GM20431 (cell line): Measurements from ENCODE around the gene WNT4.

ENCODE experiments used
- in situ Hi-C: fragments of 300-500 bp; cut with MseI, MboI; formaldehyde crosslinking; loops from one replicate; pipeline ENCODE4 v1.15.0; 2020; ENCODE audit warnings: low sequenced_read_pairs; ENCODE audit not compliant: unreplicated experiment

The WNT4 gene

DNA sequence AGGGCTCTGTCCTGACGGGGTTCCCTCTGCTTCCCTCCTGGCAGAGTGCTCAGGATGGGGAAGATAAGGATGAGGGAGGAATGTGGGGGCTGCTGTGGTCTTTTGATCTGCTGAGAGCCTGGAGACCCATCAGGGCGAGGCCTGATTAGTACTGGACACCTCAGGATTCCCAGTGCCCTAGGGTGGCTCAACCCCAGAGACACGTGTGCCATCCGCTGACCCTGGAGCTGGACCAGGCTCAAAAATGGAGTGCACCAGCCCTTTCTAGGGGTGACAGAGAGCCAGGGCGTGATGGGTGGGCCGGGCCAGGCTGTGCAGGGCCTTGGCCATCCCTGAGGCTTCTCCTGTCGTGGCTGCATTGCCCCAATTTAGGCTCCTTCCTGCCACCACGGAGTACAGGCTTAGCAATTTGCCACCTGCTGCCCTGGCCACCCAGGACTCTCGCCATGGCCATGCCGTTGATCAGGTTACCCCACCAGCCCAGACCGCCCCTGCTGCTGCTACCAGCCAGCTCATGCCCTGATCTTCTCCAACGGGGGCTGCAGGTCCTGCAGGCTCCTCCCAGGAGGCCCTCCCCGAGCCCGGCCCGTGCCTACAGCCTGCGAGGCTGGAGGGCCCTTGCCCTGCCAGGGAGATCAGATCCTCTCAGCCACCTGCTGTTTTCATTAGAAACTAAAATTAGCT lies 9.5 kb downstream of the WNT4 start:
- in situ Hi-C loops, result loop anchor here (10.0 to 25.0 kb wide), 2 partner anchors 281 to 504 kb away; partner anchors contain the start of genes C1QA and C1QC

DNA sequence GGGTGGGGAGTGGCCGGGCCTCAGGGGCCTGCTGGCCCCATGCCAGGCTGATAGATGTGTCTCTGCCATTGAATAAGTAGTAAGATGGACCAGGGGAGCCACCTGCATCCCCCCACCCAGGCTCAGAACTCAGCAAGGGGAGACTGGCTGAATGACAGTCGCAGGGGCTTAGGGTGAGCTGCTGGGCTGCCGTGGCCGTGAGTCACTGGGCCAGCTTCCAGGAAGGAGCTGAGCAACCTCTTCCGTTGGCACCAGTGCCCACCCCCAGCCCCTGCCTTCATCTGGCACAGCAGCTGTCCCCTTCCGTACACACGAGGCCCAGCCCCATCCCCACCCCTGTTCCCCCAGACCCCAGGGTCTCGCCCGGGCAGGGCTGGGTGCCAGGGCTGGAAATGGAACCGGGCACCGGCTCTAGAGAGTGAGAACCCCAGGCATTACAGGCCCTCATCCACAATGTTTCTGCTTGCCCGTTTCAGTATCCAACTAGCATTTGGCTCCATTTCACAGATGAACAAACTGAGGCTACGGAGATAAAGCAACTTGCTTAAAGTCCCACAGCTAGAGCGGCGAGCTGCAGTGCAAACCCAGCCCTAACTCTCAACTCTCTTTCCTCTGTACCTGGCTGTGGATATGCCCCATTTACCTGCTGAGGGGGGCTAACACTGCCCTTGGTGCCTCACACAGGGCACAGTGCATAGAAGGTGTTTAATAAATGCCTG lies 10.2 kb downstream of the WNT4 start:
- in situ Hi-C loops, result loop anchor here (10.0 to 25.0 kb wide), 2 partner anchors 282 to 505 kb away; partner anchors contain the start of genes C1QA and C1QC

DNA sequence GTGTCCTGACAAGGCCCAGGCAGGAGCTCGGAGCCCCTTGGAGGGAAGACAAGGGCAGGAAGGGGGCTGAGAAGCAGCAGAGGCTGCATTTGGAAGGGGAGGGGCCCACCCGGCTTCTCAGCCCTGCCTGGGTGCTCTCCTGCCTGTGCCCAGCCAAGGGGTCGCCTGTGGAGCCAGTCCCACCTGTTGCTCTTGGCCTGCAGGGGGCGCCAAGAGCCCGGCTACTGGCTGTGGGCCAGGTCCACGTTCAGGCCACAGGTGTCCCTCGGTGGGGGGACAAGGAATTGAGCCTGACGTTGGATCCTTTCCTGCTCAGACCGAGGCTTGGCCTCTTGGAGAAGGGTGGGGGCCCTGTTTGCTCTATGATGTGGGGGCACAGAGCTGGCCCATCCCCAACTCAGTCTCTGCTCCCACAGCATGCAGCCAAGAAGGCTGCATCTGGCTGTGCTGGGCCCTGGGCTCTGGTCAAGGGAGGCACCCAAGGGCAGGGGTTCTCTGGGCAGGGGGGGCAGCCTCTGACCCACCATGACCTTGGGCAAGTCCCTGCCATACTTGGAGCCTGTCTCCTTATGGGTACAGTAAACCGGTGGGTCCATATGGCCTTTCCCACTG lies 10.9 kb downstream of the WNT4 start:
- in situ Hi-C loops, result loop anchor here (10.0 to 25.0 kb wide), 2 partner anchors 283 to 505 kb away; partner anchors contain the start of genes C1QA and C1QC

DNA sequence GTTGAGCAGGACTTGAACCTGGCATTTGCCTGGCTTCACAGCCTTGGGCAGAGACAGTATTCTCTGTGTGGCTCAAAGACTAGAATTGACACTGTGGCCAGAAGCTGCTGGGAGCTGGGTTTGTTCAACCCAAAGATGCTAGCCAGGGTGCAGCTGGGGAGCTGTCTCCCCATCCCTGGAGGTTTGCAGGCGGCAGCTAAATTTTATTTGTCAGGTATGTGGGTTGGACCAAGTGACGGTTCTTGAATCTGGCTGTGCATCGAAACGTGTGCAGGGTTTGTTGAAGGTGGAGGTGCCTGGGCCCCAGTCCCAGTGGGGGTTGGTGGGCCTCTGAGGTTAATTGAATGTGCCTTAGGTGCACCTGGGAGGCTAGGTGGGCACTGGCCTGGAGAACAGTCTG lies 11.8 kb downstream of the WNT4 start:
- in situ Hi-C loops, result loop anchor here (10.0 to 25.0 kb wide), 2 partner anchors 284 to 506 kb away; partner anchors contain the start of genes C1QA and C1QC

DNA sequence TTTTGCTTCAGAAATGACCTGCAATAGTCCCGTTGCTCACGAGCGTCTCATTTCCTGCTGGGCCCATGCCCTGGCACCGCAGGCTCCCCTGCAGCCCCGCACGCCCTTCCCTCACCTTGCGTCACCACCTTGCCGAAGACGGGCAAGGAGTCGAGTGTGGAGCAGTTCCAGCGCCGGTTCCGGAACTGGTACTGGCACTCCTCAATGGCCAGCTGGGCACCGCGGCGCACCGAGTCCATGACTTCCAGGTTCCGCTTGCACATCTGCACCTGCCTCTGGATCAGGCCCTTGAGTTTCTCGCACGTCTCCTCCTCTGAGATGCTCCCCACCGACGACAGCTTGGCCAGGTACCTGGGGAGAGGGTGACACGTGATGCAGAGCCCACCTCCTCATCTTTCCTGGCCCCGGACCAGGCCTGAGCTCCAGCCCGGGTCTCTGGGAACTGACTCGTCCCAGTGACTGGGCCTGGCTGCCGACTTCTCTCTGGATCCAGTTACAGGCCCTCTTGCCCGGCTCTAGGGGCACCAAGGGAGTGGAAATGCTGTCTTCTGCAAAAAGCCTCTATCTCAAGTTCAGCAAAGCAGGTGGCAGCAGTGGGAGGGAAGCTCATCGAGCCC lies 13.3 kb downstream of the WNT4 start:
- in situ Hi-C loops, result loop anchor here (10.0 to 25.0 kb wide), 2 partner anchors 285 to 508 kb away; partner anchors contain the start of genes C1QA and C1QC

DNA sequence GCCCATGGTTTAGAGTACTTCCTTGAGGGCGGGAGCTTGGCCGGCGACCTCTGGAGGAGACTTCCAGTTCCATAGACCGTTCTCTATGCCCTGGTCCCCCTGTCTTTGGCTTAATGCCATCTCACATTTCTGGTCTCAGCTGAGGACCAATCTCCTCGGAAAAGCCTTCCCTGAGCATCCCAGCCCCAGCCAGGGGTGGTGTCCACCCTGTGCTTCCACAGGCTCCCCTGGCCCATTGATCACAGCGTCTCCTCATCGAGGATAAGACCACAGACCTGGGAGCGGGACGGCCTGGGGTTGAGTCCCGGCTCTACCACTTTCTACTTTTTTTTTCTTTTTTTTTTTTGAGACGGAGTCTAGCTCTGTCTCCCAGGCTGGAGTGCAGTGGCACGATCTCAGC lies 14.5 kb downstream of the WNT4 start:
- in situ Hi-C loops, result loop anchor here (25.0 kb wide), 1 partner anchor 509 kb away; the partner anchor contains the start of genes C1QA and C1QC

DNA sequence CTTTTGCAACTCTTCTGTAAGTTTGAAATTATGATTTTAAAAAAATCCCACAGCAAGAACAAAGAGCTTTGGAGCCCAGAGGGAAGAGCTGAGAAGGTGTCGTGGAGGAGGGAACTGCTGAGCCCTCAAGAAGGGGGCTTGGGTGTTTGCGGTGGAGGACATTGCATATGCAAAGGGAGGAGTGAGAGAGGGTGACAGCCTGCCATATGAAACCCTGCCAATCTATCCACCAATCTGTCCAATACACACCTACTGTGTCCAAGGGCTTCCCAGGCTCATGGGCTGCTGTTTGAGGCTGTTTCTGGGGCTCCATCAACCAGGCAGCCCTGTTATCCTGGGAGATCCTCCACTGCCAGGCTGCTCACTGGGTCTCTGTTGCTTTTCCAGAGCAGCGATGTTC lies 15.2 kb downstream of the WNT4 start:
- in situ Hi-C loops, result loop anchor here (25.0 kb wide), 1 partner anchor 510 kb away; the partner anchor contains the start of genes C1QA and C1QC

DNA sequence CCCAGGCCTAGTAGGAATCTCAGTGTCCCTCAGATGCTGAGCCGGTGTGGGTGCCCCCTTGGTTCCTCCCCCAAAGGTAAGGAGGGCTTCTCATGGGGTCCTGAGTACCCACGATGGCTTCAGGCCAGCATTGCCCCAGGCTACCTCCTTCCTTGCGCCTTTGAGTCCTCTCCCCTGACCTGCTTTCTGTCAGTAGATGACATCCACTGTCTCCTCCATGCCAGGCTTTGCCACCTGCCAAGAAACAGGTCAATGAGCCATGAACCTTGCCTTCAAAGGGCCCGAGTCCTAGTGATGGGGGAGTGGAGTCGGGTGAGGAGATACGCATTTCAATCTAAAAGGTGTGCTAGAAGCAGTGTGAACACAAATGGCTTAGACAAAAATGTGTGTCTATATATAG lies 15.6 kb downstream of the WNT4 start:
- in situ Hi-C loops, result loop anchor here (25.0 kb wide), 1 partner anchor 510 kb away; the partner anchor contains the start of genes C1QA and C1QC

DNA sequence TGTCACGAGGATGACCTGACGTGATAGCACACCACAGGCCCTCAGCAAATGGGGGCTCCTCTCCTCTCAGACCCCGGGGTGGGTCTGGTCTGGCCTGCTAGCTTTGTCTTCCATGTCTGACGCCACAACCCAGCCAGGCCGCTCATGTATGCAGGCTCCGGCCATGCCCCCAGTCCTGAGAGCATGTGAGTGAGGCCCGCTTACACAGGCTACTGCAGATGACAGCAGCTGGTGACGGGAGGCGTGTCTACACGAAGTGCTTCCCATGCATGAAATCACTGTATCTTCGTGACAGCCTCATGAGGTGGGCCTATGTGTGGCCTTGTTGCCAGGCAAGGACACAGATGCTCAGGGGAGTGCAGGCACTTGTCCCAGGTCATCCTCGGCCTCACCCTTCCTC lies 16.4 kb downstream of the WNT4 start:
- in situ Hi-C loops, result loop anchor here (25.0 kb wide), 1 partner anchor 511 kb away; the partner anchor contains the start of genes C1QA and C1QC

DNA sequence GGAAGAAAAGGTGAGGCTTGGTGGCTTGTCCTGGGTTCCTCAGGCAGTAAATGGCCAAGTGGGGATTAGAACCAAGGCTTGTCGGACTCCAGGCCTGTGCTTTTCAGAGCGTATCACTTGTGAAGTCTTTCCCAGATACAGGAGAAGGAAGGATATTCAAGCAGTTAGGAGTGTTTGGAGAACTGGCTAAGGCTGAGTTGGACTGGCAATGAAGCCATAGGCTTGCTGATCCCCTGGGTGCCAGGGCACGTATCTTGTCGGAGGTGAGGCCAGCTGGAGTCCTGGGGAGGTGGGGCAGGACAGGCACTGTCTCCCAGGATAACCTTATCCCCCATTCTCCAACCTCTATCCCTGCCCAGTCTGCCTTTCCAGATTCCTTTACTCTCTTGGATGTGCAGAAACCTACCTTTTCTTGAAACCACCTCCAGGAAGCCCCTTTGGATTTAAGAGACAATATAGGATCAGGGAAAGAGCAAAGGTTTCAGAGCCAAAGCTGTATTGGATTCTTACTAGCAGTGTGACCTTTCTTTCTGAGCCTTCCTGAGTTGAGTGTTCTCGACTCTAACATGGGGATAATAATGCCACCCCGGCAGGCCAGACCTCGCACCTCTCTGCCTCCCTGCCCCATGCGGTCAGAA lies 18.2 kb downstream of the WNT4 start:
- in situ Hi-C loops, result loop anchor here (25.0 kb wide), 1 partner anchor 513 kb away; the partner anchor contains the start of genes C1QA and C1QC

DNA sequence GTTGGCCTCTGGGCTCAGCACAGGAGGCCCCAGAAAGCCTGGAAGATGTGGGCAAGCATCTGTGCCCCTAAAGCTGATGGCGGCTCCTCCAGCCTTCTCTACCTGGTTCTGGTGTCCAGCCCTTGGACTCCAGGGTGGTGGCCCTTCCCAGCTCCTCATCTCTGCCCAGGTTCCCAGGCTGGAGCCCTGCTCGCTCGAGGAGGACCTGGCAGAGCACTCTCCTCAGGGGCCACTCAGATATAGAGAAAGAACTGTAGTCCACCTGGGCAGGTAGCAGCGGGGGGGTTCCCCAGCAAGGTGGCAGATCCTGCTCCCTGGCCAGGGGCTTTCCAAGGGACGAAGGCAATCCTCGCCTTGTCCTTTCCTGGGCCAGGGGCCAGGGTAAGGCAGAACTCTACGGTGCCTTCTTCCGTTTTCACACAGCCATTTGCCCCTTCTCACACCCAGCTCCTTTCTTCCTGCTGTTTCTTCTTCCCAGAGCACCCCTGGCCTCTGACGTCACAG lies 18.9 kb downstream of the WNT4 start:
- in situ Hi-C loops, result no loop called here

DNA sequence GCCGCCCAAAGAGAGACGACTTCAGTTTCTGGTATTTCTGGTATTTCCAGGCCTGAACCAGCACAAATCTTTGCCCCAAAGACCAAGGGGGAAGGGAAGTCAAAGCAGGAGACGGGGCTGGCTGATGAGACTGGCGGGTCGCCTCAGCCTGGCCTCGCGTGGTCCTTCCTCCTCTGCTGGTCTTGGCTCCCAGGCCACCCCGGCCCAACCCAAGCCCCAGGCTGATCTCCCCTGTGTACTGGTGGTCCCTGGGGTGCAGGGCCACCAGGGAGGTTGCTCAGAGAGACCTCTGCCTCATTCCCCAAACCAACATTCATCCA lies 19.9 kb downstream of the WNT4 start:
- in situ Hi-C loops, result no loop called here

DNA sequence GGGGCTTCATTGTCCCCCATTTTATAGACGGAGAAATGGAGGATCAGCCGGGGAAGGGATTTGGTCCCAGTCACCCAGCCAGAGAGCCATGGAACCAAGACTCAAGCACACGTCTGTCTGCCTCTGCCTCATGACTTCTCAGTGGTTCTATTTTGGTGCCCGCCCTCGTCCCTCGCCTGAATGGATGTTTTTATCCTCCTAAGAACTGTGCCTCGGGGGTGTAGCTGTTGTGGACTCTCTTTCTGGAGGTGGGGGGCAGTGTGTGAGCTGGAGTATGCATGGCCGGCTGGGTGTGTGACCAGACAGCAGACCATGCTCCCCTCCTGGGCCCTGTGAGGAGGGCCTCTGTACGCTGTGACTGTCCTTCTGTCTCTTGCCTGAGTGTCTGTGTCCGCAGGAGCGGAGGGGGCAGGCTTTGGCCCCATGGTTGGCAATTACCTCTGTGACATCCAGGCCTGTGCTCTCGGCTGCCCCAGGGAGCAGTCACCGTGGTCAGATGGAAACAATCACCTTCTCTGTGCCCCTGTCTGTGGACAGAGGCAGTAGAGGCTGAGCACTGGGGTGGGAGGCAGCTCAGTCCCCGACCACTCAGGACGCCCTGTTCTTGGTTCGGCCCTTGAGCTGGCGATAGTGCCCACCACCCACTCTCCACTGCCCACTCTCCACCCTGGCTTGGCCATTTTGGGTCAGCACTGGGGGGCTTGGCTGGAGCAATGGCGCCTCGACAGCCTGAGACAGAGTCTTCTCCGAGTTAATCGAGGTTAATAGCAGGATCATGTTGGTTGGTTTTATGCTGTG lies 20.4 kb downstream of the WNT4 start:
- in situ Hi-C loops, result no loop called here

DNA sequence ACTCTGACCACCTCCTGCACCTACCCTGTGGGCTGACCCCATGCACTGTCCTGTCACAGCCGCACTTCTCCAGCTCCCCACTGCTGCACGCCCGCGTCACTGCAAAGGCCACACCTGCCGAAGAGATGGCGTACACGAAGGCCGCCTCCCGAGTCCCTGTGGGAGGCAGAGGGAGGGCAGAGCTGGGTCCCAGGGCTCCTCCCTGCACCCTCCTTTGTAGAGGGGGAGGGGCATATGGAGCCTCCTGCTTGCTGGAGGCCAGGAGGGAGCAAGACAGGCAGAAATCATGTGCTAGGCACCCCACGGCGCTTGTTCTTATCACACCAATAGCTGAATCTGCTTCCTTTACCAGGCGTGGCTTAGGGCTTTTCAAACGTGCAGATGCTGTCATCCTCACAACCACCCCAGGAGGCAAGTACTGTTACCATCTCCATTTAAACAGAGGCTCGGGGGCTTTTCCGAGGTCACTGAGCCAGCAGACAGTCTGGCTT lies 21.4 kb downstream of the WNT4 start:
- in situ Hi-C loops, result no loop called here

DNA sequence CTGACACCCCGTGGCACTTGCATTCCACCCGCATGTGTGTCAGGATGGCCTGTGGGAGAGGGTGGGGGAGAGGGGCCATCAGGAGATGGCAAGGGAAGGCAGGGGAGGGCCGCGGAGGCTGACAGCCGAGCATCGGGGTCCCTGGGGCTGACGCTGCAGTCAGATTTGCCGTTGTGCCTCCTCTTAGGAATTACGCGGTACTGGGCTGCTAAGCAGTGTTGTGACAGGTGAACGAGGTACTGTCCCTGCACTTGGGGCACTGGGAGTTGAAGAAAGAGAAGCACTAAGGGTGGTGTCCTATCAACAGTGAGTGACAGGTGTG lies 22.5 kb downstream of the WNT4 start:
- in situ Hi-C loops, result no loop called here

DNA sequence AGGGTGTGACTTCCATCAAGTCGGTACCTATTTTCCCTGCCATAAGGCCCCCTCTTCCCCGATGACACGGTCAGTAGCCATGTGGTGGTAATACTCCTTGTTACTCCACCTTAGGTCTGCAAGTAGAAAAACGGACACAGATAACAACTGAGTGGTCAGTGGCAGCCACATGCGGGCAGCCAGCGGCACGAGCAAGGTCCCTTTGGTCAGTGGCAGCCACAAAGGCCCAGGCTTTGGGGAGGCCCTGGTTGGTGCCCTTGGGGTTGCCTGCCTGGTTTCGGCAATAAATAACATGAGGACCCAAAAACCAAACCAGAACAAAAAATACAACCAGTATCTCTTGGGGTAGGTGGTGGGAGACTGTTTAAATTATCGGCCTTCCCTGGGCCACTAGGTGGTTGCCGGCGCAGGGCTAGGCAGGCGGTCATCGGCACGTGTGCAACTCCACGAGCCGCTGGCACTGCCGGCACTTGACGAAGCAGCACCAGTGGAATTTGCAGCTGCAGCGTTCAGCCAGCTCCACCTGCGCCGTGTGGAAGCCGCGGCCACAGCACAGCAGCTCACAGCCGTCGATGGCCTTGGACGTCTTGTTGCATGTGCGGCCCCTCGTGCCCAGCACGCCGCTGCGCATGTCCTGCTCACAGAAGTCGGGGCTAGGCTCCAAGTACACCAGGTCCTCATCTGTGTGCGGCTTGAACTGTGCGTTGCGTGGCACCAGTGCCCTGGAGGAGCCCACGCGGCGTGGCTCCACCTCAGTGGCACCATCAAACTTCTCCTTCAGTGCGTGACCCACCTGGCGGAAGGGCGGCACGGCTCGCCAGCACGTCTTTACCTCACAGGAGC lies 23.1 kb downstream of the WNT4 start:
- in situ Hi-C loops, result no loop called here

DNA sequence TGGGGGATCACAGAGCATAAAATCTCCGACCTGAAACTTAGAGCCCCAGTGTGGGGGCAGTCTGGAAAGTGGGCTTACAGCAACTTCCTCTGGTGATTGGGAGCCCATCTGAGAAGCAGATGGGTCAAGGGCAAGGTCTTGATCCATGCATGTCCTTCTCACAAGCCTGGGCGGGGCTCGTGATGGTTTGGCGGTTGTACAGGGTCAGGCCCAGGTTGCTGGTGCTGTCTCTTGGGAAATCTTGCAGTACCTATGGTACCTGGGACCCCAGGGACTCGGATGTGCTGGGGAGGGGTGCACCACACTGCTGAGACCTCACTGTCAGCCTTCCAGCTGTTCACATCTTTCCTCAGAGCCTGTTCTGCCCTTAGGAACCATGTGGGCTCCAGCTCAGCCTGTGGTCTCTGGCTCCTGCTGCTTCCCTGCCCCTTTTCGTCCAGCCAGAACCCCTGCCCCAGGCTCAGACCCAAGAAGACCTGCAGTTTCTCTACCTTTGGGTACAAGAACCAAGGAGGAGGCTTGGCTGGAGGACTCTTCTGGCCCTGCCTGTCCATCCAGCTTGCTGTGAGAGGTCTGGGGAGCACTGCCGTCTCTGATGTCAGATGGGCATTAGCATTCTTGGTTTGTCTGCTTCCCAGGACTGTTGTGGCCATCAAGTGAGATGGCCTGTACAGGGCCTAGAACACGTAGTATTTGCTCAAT lies 24.5 kb downstream of the WNT4 start:
- in situ Hi-C loops, result no loop called here
